Body of pancreas (tissue), 4 donors: Measurements from ENCODE around the gene MREG.

Experiments used
- POLR2A ChIP-seq, 3 donors: fragments of 450-650 bp; IDR thresholded peaks; one replicate each; pipeline ENCODE4 v1.6.1; 2016; ENCODE audit warnings: antibody characterized with exemption in 3 of 3, mild to moderate bottlenecking in 2 of 3
- TF ChIP-seq, protein P1 (sequence below), 7 experiments: fragments of 450-650 bp in 4 of 7; fragments of 200-600 bp in 3 of 7; sonication (generic) in 3 of 7; IDR thresholded peaks; one replicate each; pipeline ENCODE4 v1.5.1; 2016 to 2019; ENCODE audit warnings: antibody characterized with exemption in 7 of 7

DNA sequence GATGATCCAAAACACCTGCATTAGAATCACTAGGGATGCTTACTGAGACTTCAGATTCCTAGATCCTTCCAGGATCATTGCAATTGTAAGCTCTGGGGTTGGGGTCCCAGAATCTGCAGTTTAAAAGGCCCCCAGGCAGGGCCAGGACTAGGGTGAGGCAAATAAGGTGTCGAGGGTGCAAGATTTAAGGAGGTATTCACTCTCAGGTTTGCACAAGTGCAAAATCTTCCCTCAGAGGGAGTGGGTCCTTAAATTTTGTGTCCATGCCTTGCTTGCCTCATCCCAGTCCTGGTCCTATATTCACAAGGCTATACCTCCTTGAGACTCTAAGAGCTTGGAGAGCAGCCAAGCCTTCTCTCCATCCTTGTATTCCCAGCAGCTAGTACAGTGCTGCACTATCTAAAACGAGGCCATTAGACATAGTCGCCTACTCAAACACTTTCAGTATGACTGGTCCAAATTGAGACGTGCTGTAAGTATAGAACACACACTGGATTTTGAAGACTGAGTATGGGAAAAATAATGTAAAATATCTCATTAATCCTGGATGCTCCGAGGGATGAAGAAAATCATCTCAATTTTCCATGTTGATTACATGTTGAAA, 31.6 kb upstream of the MREG start:
- no peak for TF ChIP-seq POLR2A (IDR thresholded peaks at IDR 0.05)
- TF ChIP-seq, protein P1, sequence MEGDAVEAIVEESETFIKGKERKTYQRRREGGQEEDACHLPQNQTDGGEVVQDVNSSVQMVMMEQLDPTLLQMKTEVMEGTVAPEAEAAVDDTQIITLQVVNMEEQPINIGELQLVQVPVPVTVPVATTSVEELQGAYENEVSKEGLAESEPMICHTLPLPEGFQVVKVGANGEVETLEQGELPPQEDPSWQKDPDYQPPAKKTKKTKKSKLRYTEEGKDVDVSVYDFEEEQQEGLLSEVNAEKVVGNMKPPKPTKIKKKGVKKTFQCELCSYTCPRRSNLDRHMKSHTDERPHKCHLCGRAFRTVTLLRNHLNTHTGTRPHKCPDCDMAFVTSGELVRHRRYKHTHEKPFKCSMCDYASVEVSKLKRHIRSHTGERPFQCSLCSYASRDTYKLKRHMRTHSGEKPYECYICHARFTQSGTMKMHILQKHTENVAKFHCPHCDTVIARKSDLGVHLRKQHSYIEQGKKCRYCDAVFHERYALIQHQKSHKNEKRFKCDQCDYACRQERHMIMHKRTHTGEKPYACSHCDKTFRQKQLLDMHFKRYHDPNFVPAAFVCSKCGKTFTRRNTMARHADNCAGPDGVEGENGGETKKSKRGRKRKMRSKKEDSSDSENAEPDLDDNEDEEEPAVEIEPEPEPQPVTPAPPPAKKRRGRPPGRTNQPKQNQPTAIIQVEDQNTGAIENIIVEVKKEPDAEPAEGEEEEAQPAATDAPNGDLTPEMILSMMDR (IDR thresholded peaks at IDR 0.05): no peak
